GM12872 (cell line): Measurements from ENCODE around the gene DPP10.
A peak's percentile ranks its signal among the peaks of the same experiment; 100 is the strongest.

Source experiments
- CTCF ChIP-seq: IDR thresholded peaks from 3 replicates; pipeline ENCODE4 v1.5.1; 2011; ENCODE audit warnings: low read depth, mild to moderate bottlenecking, low read length, moderate library complexity; ENCODE audit not compliant: insufficient read depth

Gene DPP10

DNA sequence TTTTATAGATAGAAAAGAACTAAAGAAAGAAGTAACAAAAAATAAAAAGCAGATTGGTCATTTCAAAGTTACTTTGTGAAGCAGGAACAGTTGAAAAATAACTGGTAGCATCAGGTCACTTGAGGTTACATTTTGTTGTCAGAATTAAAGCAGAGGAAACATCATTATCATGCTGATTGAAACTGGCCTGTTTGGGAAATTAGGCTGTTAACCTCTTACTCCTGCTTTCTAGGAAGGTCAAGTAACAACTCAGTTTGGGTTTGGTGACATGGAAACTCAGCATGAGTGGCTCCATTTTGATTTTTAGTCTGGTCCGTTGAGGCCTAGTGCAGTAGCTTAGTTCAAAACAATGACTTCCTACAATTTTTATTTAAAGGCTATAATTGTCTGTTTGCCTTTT lies 1383.5 kb downstream of the DPP10 start:
- no peak for TF ChIP-seq CTCF

GRCh38 chr2:115833196-115833595 lies 1390.8 kb downstream of the DPP10 start:
- TF ChIP-seq CTCF: no peak

DNA sequence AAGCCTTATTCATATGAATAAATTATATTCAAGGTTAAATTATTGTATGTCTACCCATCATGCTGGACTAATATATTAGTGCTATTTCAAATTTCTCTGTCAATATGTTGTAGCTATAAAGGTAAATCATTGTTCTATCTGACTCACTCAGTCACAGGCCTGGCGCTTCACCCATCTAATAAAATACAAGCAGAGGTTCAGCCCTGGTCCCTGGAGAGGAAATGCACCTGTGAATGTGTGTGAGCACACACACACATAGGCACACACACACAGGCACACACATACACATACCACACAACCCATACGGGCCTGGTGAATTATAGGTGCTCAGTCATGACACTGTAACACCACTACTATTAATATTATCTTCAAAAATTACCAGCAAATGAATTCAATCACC lies 1396.1 kb downstream of the DPP10 start:
- no peak for TF ChIP-seq CTCF

- no peak for TF ChIP-seq CTCF
Observed at GRCh38 chr2:115842306-115842705, 1399.9 kb downstream of the DPP10 start.

DNA sequence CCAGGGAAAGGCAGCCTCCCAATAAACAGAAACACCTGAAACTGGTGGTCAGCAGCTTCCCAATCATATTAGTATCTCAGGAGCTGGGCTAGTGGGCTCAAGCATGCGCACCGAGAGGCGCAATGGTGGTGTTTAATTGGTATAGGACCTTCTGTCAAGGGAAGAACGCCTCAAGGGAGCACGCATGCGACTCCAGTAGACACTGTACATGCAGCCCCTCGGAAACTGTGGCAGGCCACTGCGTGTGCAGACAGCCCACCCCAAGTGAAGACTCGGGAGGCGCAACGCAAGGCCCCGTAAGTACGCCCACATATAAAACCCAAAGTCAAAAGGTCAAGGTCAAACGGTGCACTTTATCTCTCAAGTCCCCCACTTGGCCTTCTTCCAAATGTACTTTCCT lies 1405.8 kb downstream of the DPP10 start:
- no peak for TF ChIP-seq CTCF

DNA sequence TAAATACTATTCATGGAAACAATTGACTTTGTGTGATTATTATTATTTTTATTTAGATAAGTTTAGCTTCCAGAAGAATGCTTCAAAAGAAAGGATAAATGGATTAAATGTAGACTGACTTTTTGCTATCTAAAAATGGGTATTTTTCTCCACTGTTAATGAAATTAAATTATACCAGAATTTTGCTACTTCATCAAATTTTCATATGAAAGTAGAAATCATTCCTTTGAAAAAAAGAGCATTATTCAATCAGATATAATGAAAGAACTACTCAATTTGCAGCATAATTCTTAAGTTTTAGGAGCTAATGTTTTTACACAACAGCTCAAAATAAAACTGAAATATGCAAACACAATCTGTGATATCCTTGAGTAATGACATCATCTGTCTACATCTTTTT lies 1424.6 kb downstream of the DPP10 start:
- TF ChIP-seq CTCF: no peak

GRCh38 chr2:115874427-115874826 lies 1432.0 kb downstream of the DPP10 start:
- TF ChIP-seq CTCF: no peak

DNA sequence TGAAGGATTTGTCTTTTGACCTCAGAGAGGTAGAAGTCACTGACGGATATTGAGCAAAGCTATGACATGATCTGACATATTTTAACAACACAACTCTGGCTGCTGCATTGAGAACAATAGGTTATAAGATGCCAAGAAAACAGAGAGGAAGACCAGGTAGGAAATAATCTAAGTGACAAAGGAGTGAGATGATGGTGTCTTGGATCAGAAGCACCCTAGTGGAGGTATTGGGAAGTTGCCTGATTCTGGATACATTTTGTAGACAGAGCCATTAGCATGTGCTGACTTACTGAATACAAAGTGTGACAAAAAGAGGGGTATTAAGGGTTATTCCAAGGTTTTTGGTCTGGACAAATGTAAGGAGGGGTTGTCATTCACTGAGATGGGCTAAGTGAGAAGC lies 1438.1 kb downstream of the DPP10 start:
- TF ChIP-seq CTCF: peak; percentile 7; the same call in 1 of the 3 replicates
